H1 (cell line): Measurements from ENCODE around the gene DAZL. TPM values are rescaled to one million over a fixed set of nuclear protein-coding genes. Genes with fewer than 3 reads are reported as not detected.

Experiments used
- CTCF ChIA-PET: fragments of 300-600 bp; sonication (Branson Sonifier 250); formaldehyde crosslinking; loops from one replicate; lab custom pipeline; 2021; ENCODE audit not compliant: partially characterized antibody; lab: Charles Lee
- POLR2A ChIA-PET: fragments of 300-600 bp; sonication (Branson Sonifier 250); formaldehyde crosslinking; loops from one replicate; lab custom pipeline; 2021; ENCODE audit warnings: inconsistent platforms; ENCODE audit not compliant: partially characterized antibody; lab: Charles Lee
- DNase-seq, 2 experiments: peaks; one replicate each; pipeline versions ENCODE4 v3.0.0 to v3.0.0-alpha.2; 2010 to 2022; ENCODE audit warnings: low spot score in 2 of 2, low read depth in 1 of 2, mixed read lengths in 1 of 2
- FAIRE-seq: peaks from 2 replicates; lab custom pipeline; 2011; peaks lifted over from hg19 to GRCh38; lab: Jason Lieb, UNC
- H2AFZ ChIP-seq: 2 replicates; pipeline ENCODE4 v1.8.1; 2012; ENCODE audit warnings: low read length, inconsistent platforms
- H2AK5ac ChIP-seq: 2 replicates; pipeline ENCODE4 v1.6.1; 2013; ENCODE audit warnings: low read depth, low read length
- H2BK120ac ChIP-seq: replicated peaks from 2 replicates; pipeline ENCODE3; 2013; ENCODE audit warnings: low read depth, low read length, inconsistent platforms
- H2BK12ac ChIP-seq: 2 replicates; pipeline ENCODE4 v1.6.1; 2013; ENCODE audit warnings: low read depth, low read length
- H2BK15ac ChIP-seq: 2 replicates; pipeline ENCODE4 v1.6.1; 2013; ENCODE audit warnings: low read length
- H2BK20ac ChIP-seq: 2 replicates; pipeline ENCODE4 v1.6.1; 2013; ENCODE audit warnings: low read length
- H2BK5ac ChIP-seq: 2 replicates; pipeline ENCODE4 v1.6.1; 2013; ENCODE audit warnings: low read depth, low read length
- H3K14ac ChIP-seq: 2 replicates; pipeline ENCODE4 v1.6.1; 2013; ENCODE audit warnings: inconsistent platforms; ENCODE audit not compliant: insufficient read length
- H3K18ac ChIP-seq: 2 replicates; pipeline ENCODE4 v1.6.1; 2013; ENCODE audit warnings: low read length; ENCODE audit errors: extremely low read depth
- H3K23ac ChIP-seq: 2 replicates; pipeline ENCODE4 v1.6.1; 2013; ENCODE audit warnings: inconsistent platforms; ENCODE audit not compliant: insufficient read length
- H3K23me2 ChIP-seq: 2 replicates; pipeline ENCODE4 v1.6.1; 2013; ENCODE audit warnings: low read depth, low read length
- H3K27ac ChIP-seq: 2 replicates; pipeline ENCODE4 v1.6.1; 2011; ENCODE audit warnings: low read depth, low read length, inconsistent platforms
- H3K27me3 ChIP-seq, 4 experiments: replicated peaks in 1 of 4; 1 replicate in 1 of 4; 2 replicates in 3 of 4; pipeline versions ENCODE4 v1.6.1 to v1.8.1; 2011 to 2013; ENCODE audit warnings: low read length in 3 of 4, mild to moderate bottlenecking in 3 of 4, inconsistent platforms in 2 of 4, mixed read lengths in 2 of 4, moderate library complexity in 1 of 4; ENCODE audit not compliant: control insufficient read depth in 3 of 4, insufficient read depth in 3 of 4; ENCODE audit errors: extremely low read depth in 1 of 4
- H3K36me3 ChIP-seq, 4 experiments: 2 replicates each; pipeline versions ENCODE4 v1.6.1 to v1.8.1; 2011 to 2013; ENCODE audit warnings: mild to moderate bottlenecking in 4 of 4, low read length in 3 of 4, moderate library complexity in 2 of 4, control low read depth in 1 of 4, inconsistent platforms in 1 of 4; ENCODE audit not compliant: insufficient read depth in 4 of 4, control insufficient read depth in 2 of 4
- H3K4ac ChIP-seq: replicated peaks from 2 replicates; pipeline ENCODE3; 2013; ENCODE audit warnings: low read length, low read depth, mixed read lengths, inconsistent platforms; ENCODE audit not compliant: insufficient read length
- H3K4me1 ChIP-seq, 4 experiments: replicated peaks in 1 of 4; 1 replicate in 1 of 4; 2 replicates in 3 of 4; pipeline versions ENCODE4 v1.6.1 to v1.8.1; 2011 to 2013; ENCODE audit warnings: low read length in 3 of 4, inconsistent platforms in 2 of 4, mixed read lengths in 1 of 4; ENCODE audit not compliant: insufficient read depth in 4 of 4, control insufficient read depth in 3 of 4
- H3K4me2 ChIP-seq, 2 experiments: 2 replicates each; pipeline versions ENCODE4 v1.6.1 to v1.8.1; 2011 to 2013; ENCODE audit warnings: low read depth in 2 of 2, low read length in 2 of 2, control low read depth in 1 of 2, inconsistent platforms in 1 of 2, mild to moderate bottlenecking in 1 of 2; ENCODE audit not compliant: insufficient read depth in 1 of 2
- H3K4me3 ChIP-seq, 4 experiments: fragments of 200-600, 300-600 bp in 1 of 4; sonication (generic), shearing (Covaris generic), sonication (Bioruptor Twin) in 1 of 4; 2 replicates each; pipeline versions ENCODE4 v1.5.1 to v1.8.1; 2011 to 2016; ENCODE audit warnings: low read length in 4 of 4, low read depth in 3 of 4, control low read depth in 2 of 4, inconsistent platforms in 2 of 4, mild to moderate bottlenecking in 2 of 4, mixed read lengths in 1 of 4, moderate library complexity in 1 of 4; ENCODE audit not compliant: insufficient read depth in 2 of 4; ENCODE audit errors: extremely low read depth in 1 of 4
- H3K56ac ChIP-seq: replicated peaks from 2 replicates; pipeline ENCODE3; 2013; ENCODE audit warnings: low read depth, mild to moderate bottlenecking, mixed read lengths, low read length, inconsistent platforms; ENCODE audit not compliant: insufficient read length
- H3K79me1 ChIP-seq: 2 replicates; pipeline ENCODE4 v1.6.1; 2013; ENCODE audit warnings: low read depth, low read length, control low read depth
- H3K79me2 ChIP-seq, 2 experiments: 2 replicates each; pipeline versions ENCODE4 v1.6.1 to v1.8.1; 2012 to 2013; ENCODE audit warnings: low read length in 2 of 2, mild to moderate bottlenecking in 2 of 2, inconsistent platforms in 1 of 2; ENCODE audit not compliant: insufficient read depth in 2 of 2, control insufficient read depth in 1 of 2
- H3K9ac ChIP-seq, 4 experiments: replicated peaks in 1 of 4; 1 replicate in 1 of 4; 2 replicates in 3 of 4; pipeline versions ENCODE4 v1.6.1 to v1.8.1; 2011 to 2013; ENCODE audit warnings: low read depth in 3 of 4, low read length in 3 of 4, control low read depth in 2 of 4, mild to moderate bottlenecking in 2 of 4, moderate library complexity in 2 of 4, inconsistent platforms in 1 of 4; ENCODE audit errors: extremely low read depth in 1 of 4
- H3K9me3 ChIP-seq, 2 experiments: 2 replicates each; pipeline versions ENCODE4 v1.6.1 to v1.8.1; 2012 to 2013; ENCODE audit warnings: mild to moderate bottlenecking in 2 of 2, moderate library complexity in 2 of 2, control low read depth in 1 of 2, inconsistent platforms in 1 of 2, low read depth in 1 of 2, low read length in 1 of 2, mixed read lengths in 1 of 2; ENCODE audit not compliant: insufficient read depth in 2 of 2
- H4K20me1 ChIP-seq, 2 experiments: replicated peaks in 1 of 2; 2 replicates each; pipeline versions ENCODE3 to v1.8.1; 2011 to 2013; ENCODE audit warnings: inconsistent platforms in 2 of 2, low read length in 2 of 2, mild to moderate bottlenecking in 1 of 2; ENCODE audit not compliant: insufficient read depth in 2 of 2, control insufficient read depth in 1 of 2
- H4K5ac ChIP-seq: 2 replicates; pipeline ENCODE4 v1.6.1; 2013; ENCODE audit warnings: low read length, low read depth, mixed read lengths, inconsistent platforms; ENCODE audit not compliant: insufficient read length
- H4K8ac ChIP-seq: 2 replicates; pipeline ENCODE4 v1.8.0; 2013; ENCODE audit warnings: mild to moderate bottlenecking, moderate library complexity, low read length, inconsistent platforms; ENCODE audit not compliant: insufficient read depth; ENCODE audit errors: extremely low read depth
- H4K91ac ChIP-seq: replicated peaks from 2 replicates; pipeline ENCODE3; 2013; ENCODE audit warnings: low read length, mixed read lengths, inconsistent platforms; ENCODE audit not compliant: insufficient read length
- MAFK ChIP-seq: IDR thresholded peaks from 2 replicates; pipeline ENCODE4 v1.6.1; 2012; ENCODE audit warnings: low read depth, mild to moderate bottlenecking, improper control_type of control experiment, low read length
- WGBS, 2 experiments: shearing (Covaris generic) in 1 of 2; methylation state at CpG; one replicate each; pipeline versions ENCODE4 v1.1.6 to v1.1.7; 2013 to 2015; ENCODE audit warnings: low lambda C conversion rate in 2 of 2, mixed read lengths in 2 of 2, inconsistent platforms in 1 of 2, low coverage in 1 of 2, missing lambda C conversion rate in 1 of 2; ENCODE audit not compliant: insufficient replicate concordance in 2 of 2, insufficient coverage in 1 of 2, insufficient read length in 1 of 2; ENCODE audit errors: extremely low coverage in 1 of 2, missing lambda C conversion rate in 1 of 2; 5-methylcytosine and 5-hydroxymethylcytosine counted together
- polyA plus RNA-seq, 7 experiments: library from polyadenylated mRNA; depleted of rRNA in 3 of 7; stranded (reverse) in 5 of 7; unstranded in 2 of 7; fragments of >200 nt in 5 of 7; fragments of 200-250 nt in 2 of 7; gene quantifications; 1 replicate in 5 of 7; 2 replicates in 1 of 7; 4 replicates in 1 of 7; pipeline versions ENCODE4 v1.2.1 to v1.2.3, GENCODE V29; 2011 to 2013; ENCODE audit warnings: missing spikeins in 2 of 7, mixed read lengths in 2 of 7
- total RNA-seq: library from RNA; stranded (reverse); fragmentation: NEBNext Ultra II Directional; extraction: Animal tissue kit (Norgen Biotek cat#: 25700); gene quantifications from 2 replicates; pipeline ENCODE4 v1.2.1, GENCODE V29; 2021

DAZL gene
- total and polyA plus RNA-seq, 2 of the 8 experiments (the other 6 are each of a cell fraction or from before 2014, with no cell fraction given), result 3.4 to 5.9 TPM

DNA sequence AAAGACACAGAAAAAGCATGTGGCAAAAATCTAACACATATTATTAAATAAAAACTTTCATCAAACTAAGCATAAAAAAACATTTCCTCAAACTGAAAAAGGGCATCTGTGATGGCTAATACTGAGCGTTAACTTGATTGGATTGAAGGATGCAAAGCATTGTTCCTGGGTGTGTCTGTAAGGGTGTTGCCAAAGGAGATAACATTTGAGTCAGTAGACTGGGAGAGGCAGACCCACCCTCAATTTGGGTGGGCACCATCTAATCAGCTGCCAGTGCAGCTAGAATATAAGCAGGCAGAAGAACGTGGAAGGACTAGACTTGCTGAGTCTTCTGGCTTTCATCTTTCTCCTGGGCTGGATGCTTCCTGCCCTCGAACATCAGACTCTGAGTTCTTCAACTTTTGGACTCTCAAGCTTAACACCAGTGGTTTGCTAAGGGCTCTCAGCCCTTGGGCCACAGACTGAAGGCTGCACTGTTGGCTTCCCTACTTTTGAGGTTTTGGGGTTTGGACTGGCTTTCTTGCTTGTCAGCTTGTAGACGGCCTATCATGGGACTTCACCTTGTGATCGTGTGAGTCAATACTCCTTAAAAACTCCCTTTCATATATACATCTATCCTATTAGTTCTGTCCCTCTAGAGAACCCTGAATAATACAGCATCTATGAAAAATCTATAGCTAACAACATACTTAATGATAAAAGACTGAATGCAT is 45.4 kb downstream of the DAZL start:
- Histone ChIP-seq H4K91ac (no peak overlapping the region), H2BK12ac (no peak overlapping the region), H2BK5ac (no peak overlapping the region), H3K4me3 (no peak overlapping the region), H4K8ac (no peak overlapping the region), H3K36me3 (no peaks in the 10 kb centered on the region), H3K4ac (no peak overlapping the region), H3K4me2 (no peak overlapping the region), H3K9me3 (peaks cover 3 to 4% of the 10 kb centered on the region in 2 experiments; a peak in 1 of 4 replicates), H3K4me1 (no peaks in the 10 kb centered on the region), H3K18ac (no peak overlapping the region), H3K79me2 (no peaks in the 10 kb centered on the region), H2BK120ac (no peak overlapping the region), H3K23me2 (no peaks in the 10 kb centered on the region), H3K56ac (no peak overlapping the region), H2AFZ (no peak overlapping the region), H4K5ac (no peak overlapping the region), H2BK15ac (no peak overlapping the region), H3K79me1 (no peaks in the 10 kb centered on the region), H2BK20ac (no peak overlapping the region), H3K14ac (no peak overlapping the region), H3K9ac (no peak overlapping the region), H4K20me1 (no peaks in the 10 kb centered on the region), H3K27ac (no peak overlapping the region), H2AK5ac (no peak overlapping the region), H3K27me3 (no peaks in the 10 kb centered on the region), H3K23ac (no peak overlapping the region)
- DNase-seq, result no peak
- WGBS, 2 experiments, result 92% methylated on average over 5 of the region's 5 CpGs; no CpG with 5 or more reads in 1 of the 2 experiments
- no peak for FAIRE-seq
- ChIA-PET POLR2A (interaction anchor here (1.1 kb wide), 1 partner anchor 9 kb away, joined by 3 read pairs; no protein-coding TSS in a partner anchor), CTCF (no interaction called here)
- no peak for TF ChIP-seq MAFK
